GM21423 (cell line): Measurements from ENCODE around the gene NUDT7.

Experiments used
- ATAC-seq: cut with Tn5 transposase; IDR thresholded peaks from one replicate; pipeline ENCODE4 v1.9.1; 2021; ENCODE audit warnings: mild to moderate bottlenecking, moderate library complexity; ENCODE audit not compliant: unreplicated experiment

Gene NUDT7

DNA sequence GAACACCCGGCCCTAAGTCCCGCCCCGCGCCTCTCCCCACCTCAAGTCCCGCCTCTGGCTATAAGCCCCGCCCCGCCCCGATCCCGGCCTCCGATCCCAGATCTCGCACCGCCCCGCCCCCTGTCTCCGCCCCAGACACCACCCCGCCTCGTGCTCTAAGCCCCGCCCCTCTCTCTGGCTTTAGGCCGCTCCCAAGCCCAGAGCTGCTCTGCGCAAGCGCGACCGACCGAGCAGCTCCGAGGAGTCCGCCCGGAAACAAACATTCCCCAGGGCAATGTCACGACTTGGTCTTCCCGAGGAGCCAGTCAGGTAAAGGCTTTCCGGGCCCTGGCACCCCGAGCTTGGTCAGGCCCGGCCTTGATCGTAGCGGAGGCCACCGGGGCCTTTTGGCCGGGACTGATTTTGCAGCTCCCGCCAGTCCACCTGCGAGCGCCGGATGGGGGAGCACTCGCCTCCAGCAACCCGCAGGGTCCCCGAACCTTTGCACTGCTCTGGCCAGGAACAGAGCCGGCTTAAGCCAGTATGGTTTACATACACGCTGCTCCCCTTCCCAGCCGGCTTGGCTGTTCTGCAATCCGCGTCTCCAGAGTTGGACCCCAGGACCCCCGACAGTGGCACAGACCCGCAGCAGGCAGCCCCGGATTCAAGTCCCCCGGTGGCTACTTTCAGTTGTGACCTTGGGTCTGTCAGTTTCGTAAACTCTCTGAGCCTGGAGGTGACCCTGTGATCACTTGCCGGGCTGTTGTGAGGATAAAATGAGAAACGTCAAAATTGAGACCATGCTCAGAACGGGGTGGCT is at the start of gene NUDT7:
Gene NUDT7 (plus strand): TSS at position 206 of the 799 bp plus-strand sequence. CDS start 69 bp downstream, at position 275.
- ATAC-seq = peak; percentile 89

DNA sequence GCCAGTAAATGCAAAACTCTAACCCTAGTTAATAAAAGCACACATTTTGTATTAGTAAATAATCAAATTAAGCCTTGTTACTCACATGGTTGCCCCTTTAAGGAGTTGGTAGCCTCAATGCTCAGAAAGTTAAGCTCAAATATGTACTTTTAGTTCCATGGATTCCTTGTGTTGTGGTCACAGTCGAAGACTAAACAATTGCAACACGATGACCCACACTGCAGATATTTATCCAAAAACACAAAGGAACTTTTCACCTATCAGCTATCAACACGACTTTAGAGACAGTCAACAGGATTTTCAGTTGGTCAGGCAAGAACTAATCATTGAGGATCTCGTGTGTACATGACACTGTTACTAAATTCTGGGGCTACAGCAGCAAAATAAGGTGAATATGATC is 47.4 kb upstream of the NUDT7 start:
- no peak for ATAC-seq

GRCh38 chr16:77675464-77676324 is 46.6 kb upstream of the NUDT7 start:
- ATAC-seq = peak; percentile 79

DNA sequence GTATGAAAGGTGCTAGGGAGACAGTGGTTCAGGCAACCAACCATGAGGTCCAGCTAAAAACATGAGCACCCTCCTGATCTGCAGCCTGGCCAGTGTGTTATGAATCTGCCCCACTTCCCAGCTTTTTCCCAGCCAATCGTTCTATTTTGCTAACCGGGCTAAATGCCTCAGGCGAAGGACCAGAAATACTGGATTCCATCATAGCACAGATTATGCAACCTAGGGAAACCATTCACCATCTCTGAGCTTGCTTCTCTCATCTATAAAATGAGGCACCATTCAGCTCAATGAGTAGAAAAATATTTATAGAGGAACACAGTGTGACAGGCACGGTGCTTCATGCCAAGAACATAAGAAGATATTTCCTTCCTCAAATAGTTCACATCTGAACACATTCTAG is 45.2 kb upstream of the NUDT7 start:
- no peak for ATAC-seq

DNA sequence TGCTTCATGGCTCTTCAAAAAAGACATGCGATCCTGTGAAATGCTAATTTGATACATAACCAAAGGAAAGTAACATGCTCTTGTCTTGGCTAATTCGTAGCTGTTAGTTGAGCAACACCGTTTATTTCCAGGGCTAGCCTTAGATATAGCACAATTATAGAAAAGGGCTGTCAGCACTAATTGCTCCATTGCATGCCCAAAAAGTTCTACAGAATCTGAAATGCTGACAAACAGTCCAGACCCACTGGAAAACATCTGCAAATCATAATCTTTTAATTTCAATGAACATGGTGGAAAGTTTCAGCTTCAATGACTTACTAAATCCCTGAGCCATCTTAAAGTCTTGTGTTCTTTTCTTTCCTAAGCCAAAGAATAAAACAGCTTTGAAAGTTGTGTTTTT is 42.9 kb upstream of the NUDT7 start:
- ATAC-seq = no peak

GRCh38 chr16:77679901-77680300 is 42.4 kb upstream of the NUDT7 start:
- ATAC-seq = no peak

- ATAC-seq = no peak
Observed at GRCh38 chr16:77680496-77680895, 41.8 kb upstream of the NUDT7 start.

- no peak for ATAC-seq
Observed at GRCh38 chr16:77682586-77682985, 39.7 kb upstream of the NUDT7 start.

DNA sequence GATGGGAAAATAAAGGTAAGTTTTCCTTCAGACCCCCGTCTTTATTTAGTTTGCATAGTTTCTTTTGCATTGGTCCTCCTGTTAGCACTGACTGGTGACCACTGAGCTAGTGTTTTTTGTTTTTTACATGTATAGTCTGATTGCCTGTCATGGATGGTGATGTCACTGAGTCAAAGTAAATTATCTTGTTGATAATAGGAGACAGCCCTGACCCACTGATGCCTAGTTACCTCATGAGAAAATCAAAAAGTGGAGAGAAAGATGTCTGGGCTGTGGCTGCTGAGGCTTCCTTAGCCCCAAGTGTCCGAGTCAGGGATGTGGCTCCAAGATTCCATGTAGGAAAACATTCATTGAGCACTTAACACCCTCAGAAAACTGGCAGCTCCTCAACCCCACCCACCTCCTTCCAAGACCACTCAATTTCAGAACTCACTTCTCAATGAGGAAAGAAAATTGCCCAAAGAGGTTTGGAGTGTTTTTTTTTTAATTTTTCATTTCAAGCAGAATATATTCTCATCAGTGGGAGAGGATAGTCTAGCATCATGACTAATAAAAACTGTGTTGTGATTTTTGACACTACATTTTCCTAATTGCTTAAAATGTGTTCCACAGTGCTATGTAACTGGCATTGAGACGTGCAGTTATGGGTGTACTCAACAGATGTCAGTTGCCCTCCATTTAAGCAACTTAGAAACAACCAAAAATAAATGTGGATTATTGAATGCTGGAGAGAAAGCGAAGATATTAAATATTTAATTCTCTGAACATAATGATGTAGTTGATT is 38.7 kb upstream of the NUDT7 start:
- ATAC-seq = no peak

GRCh38 chr16:77684181-77684526 is 38.2 kb upstream of the NUDT7 start:
- ATAC-seq = no peak

DNA sequence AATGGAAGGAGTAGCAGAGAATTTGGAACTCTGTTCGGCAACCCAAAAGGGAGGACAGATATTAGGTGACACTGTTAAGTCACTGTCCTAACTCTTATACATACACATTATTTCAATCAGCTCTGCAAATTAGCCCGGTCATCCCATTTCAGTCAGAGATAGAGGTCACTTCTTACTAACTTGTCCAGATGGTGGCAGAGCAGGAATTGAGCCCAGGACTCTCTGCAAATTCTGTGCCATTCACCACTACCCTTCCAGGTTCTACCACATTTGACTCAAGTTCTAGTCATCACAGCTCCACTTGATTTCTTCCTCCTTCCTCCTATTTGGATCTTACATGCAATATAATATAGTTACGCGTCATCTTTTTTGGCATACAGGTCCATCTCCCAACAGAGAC is 35.9 kb upstream of the NUDT7 start:
- ATAC-seq = no peak

DNA sequence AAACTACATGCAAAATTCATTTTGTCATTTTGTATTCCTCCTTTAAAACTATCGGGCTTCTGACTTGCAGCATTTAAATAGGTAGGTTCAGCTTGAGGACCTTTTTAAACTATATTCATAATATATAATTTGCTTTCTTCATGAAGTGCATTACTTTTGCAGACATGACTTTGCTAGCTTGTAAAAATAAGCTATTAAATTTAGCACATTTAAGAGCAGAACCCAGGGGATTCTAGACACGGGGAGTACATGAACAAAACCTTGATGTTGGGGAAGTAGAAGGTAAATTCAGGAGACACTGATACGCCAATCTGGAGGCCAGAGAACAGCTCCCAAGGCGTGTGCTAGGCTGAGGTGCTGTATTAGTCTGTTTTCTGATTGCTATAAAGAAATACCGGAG is 32.3 kb upstream of the NUDT7 start:
- no peak for ATAC-seq

GRCh38 chr16:77690416-77690815 is 31.9 kb upstream of the NUDT7 start:
- ATAC-seq = no peak

DNA sequence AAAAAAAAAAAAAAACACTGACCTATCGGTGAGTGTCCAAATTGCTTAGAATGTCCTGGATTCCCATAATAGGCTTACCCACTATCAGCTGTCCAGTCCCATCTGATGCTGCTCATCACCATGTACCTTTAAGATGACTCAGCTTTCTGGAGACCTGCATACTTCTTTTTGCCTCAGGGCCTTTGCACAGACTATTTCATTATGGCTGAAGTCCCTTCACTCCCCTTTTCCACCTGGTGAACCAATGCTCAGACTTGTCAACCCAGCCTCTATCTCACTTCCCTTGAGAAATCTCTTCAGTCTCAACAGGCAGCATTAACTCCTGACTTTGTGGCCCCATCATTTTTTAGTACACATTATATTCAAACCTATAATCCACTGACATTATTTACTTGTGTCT is 29.7 kb upstream of the NUDT7 start:
- no peak for ATAC-seq

GRCh38 chr16:77696149-77696548 is 26.2 kb upstream of the NUDT7 start:
- no peak for ATAC-seq

- ATAC-seq = no peak
Observed at GRCh38 chr16:77700846-77701245, 21.5 kb upstream of the NUDT7 start.

DNA sequence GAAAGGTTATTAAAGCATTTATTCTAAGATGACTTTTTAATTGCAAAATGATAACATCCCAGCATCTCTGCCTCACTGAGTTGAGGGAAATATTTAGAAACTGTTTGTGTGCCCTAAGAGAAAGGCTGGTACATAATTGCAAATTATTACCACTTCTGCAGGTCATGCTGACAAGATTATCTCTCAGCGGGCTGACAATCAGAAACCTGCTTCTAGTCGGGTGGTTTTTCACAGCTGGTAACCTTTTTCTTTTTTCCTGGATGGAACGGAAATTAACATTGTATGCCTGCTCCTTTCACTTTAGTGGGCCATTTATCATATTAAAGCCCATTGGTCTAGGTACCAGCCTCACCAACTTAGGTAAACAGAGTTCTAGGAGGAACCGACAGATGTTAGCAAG is 17.0 kb upstream of the NUDT7 start:
- no peak for ATAC-seq

- no peak for ATAC-seq
Observed at GRCh38 chr16:77711179-77711578, 11.1 kb upstream of the NUDT7 start.

DNA sequence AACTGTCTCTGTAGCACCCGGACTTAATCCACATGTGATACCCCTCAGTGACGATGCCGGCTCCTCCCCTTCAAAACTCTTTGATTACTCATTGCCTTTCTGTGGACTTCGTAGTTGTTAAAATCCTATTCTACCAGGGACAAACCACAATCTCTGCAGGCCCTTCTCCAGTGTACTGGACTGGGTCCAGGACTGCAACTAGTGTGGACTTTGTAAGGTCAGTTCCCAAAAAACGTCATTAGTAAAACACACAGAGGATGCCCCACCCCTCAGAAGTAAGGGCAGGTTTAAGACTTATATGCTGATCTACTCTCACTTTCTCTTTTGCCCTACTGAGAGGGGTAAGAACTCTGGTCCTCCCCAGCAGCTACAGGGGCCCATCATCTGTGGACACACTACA is 10.5 kb upstream of the NUDT7 start:
- ATAC-seq = no peak

DNA sequence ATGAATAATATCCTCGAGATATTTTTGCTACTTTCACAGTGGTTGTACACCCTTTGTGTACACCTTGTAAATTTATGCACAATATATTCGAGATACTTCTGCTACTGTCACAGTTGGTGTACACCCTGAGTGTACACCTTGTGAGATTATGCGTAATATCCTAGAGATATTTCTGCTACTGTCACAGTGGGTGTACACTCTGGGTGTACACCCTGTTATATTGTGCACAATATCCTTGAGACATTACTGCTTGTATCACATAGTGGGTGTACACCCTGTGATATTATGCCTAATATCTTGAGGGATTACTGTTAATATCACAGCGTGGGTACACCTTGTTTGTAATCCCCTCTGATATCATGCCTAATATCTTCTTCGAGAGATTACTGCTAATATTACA is 7.2 kb upstream of the NUDT7 start:
- ATAC-seq = no peak

- ATAC-seq = peak; percentile 22
Observed at GRCh38 chr16:77721752-77722308, 484 bp upstream of the NUDT7 start.
